GM10847 (cell line): Measurements from ENCODE around the gene ZNF266.

Experiments used
- POLR2A ChIP-seq: IDR thresholded peaks from 2 replicates; pipeline ENCODE4 v1.6.1; 2011; ENCODE audit not compliant: insufficient read length; ENCODE audit errors: extremely low read depth

Gene ZNF266

DNA sequence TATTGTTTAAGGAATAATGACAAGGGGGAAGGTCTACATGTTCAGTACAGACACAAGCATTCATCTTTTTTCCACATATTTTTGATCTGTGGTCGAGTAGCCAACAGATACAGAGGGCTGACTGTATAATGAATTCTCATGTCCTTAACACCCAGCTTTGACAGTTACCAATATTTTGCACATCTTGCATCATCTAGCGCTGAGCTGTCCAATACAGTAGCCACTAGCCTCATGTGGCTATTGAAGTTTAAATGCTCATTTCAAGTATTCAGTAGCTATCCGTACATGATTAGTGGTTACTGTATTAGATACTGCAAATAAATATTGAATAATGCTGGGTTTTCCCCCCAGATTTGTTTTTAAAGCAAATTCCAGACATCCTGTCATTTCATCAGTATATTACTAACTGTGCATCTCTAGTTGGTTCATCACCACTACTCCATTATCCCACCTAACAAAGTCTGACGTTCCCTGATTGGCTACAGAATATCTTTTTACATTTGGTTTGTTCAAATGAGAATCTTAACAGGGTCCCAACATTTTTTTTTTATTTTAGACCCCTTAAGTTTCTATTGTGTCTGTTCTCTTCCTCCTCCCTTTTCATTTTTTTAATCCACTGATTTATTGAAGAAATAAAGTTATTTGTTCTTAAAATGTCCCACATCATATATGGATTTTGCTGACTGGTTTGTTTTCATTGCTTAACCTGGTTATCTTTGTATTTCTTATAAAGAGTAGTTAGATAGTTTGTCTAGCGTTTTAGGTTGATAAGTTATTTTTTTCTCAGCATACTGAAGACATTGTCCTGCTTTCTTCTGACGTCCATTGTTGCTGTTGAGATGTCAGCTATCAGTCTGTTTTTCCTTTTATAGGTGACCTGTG lies 64.4 kb downstream of the ZNF266 start:
- TF ChIP-seq POLR2A, result no peak

DNA sequence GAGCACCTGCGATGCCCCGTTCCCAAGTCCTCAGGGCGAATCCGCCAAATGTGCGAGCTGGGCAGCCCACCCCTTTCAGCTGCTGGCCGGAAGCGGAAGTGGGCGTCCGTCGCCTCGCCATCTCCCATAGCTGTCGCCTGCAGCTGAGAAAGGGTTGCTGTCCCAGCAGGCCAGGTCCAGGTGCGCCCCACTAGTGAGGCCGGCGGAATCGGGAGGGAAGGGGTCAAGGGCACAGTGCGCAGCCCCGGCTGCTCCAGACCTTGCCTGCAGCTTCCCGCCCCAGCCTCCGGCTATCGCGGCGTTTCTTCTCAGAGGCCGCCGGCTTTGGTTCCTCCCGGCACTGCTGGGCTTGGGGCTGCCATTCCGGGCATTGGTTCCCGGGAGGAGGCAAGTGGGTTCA lies 72.5 kb downstream of the ZNF266 start, which contains the start of gene ZNF177:
Gene ZNF177 (plus strand): TSS at position 109 of the 400 bp plus-strand sequence. CDS start 15,299 bp downstream, outside the sequence.
- no peak for TF ChIP-seq POLR2A
